Measurements from ENCODE around the gene SF3A2. TPM values are rescaled to one million over a fixed set of nuclear protein-coding genes. Genes with fewer than 3 reads are reported as not detected.

The SF3A2 gene
- total RNA-seq, 1 donor from 2014 or later: 37.6 TPM

DNA sequence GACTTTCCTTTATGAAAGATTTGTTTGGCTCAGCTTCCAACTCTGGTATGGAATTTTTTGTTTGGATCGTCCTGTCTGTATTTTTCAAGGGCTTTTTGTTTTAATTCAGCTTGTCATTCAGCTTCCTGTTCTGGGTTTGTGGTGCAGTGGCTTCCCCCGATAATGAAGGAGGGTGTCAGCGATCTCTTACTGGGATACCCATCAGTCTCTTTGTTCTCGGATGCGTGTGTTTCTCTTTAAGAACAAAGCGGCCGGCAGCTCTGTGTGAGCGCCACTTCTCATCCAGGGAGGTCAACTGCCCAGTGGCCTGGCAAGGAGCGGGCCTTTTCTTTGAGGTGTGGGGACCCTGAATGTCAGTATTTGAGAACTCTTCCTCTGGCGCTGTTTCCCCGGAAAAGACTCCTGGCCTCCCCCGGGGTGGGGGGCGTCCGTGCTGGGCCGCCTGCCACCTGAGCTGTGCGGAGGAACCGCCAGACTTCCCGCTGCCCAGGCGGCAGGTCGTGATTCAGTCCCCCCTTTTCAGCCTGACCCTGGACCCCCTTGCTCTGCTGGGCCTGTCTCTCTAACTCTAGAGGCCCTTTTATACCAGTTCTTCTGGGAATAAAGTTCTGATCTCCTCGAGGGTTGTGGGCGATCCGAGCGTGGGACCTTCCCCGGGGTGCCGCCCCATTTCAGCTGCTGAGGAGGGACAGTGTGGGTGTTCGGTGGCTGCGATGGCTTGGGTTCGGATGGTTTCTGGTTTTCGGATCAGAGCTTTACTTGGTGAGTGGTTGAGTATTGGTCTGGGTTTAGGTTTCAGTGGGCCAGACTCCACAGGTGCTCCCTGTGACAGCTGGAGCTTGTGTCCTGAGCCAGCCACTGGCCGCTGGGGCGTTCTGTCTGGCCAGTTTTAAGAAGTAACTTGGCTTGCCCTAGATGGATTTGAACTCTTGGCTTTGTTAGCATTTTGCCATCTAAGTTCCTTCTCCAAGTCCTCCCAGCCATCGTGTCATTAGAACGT is 3.4 kb downstream of the SF3A2 start:
- peak overlapping the region; percentile 81 for H3K27ac ChIP-seq (ENCODE audit: low read depth, low read length)
- peaks cover 19 to 24% (median 19%) of the 10 kb centered on the region in 3 donors for H3K36me3 ChIP-seq (ENCODE audit: control insufficient read depth in 3 of 3, insufficient read depth in 3 of 3, low read length in 3 of 3)
- H3K4me3 ChIP-seq (ENCODE audit: low read length in 3 of 3): peak overlapping the region; percentile 60 to 71 (median 68)
- H3K9me3 ChIP-seq (ENCODE audit: control insufficient read depth in 3 of 3, low read length in 3 of 3): no peaks in the 10 kb centered on the region
- peaks cover 67 to 70% (median 69%) of the 10 kb centered on the region in 3 donors for H3K4me1 ChIP-seq (ENCODE audit: control insufficient read depth in 3 of 3, insufficient read depth in 3 of 3, low read length in 3 of 3)
- H3K9ac ChIP-seq (ENCODE audit: low read depth in 1 of 3, low read length in 3 of 3): peak overlapping the region; percentile 70 to 82 (median 78)
- H3K27me3 ChIP-seq (ENCODE audit: control insufficient read depth in 3 of 3, insufficient read depth in 3 of 3, low read length in 3 of 3): no peaks in the 10 kb centered on the region

DNA sequence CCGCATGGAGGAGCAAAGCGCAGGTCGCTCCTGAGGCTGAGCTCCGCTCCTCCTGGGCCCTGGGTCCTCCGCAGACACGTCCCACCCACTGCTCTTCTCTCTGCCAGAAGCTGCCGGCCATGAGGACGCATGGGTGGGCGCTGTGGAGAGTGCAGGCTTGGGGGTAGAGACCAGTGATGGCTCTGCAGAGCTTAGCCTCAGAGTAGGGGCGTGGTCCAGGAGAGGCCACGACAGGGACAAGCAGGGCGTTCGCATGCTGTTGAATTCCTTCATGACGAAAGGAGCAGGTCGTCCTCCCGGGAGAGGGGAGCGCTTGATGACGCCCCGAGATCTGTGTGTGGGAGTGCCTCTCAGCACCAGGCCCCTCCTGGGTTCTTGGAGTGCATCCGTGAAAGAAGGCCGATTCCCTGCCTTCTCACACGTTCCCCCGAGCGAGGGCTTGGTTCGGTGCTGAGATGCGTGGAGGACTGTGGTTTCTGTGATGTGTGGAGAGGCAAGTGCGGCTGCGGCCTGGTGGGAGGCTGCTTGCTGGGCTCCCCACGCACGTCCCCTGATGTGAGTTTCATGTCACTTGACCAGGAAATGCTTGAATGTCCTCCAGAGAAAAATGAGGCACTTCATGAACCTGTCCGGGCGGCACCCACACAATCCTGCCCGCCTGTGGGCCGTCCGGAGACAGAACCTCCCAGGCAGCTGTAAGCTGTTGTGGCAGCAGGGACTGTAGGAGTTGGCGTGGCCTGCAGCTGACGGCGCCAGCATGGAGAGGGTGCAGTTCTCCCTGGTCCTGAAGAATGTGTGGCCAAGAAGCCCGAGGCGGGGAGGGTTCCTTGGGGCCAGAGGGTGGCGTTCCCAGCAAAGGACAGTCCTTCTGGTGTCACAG is 4.5 kb downstream of the SF3A2 start:
- no peaks in the 10 kb centered on the region for H3K9me3 ChIP-seq (ENCODE audit: control insufficient read depth in 3 of 3, low read length in 3 of 3)
- H3K27me3 ChIP-seq (ENCODE audit: control insufficient read depth in 3 of 3, insufficient read depth in 3 of 3, low read length in 3 of 3): no peaks in the 10 kb centered on the region
- H3K4me1 ChIP-seq (ENCODE audit: control insufficient read depth in 3 of 3, insufficient read depth in 3 of 3, low read length in 3 of 3): peaks cover 62 to 66% (median 64%) of the 10 kb centered on the region in 3 donors
- peak overlapping the region; percentile 70 to 82 (median 78) for H3K9ac ChIP-seq (ENCODE audit: low read depth in 1 of 3, low read length in 3 of 3)
- H3K36me3 ChIP-seq (ENCODE audit: control insufficient read depth in 3 of 3, insufficient read depth in 3 of 3, low read length in 3 of 3): peaks cover 29 to 35% (median 29%) of the 10 kb centered on the region in 3 donors
- peak overlapping the region; percentile 60 to 71 (median 68) for H3K4me3 ChIP-seq (ENCODE audit: low read length in 3 of 3)
- peak overlapping the region; percentile 81 for H3K27ac ChIP-seq (ENCODE audit: low read depth, low read length)

DNA sequence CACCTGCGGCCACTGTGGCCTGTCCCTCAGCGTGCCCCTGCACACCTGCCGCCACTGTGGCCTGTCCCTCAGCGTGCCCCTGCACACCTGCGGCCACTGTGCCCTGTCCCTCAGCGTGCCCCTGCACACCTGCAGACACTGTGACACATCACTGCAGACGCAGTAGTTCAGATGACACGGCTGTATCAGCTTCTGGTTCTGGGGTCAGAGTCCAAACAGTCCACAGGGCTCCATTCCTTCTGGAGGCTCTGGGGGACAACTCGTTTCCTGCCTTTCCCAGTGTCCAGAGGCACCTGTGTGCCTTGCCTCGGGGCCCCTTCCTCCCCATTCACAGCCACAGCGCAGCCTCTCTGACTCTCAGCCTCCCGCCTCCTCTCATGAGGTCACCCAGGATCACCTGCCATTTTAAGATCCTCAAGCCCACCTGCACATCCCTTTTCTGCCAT is 5.5 kb downstream of the SF3A2 start:
- Histone ChIP-seq H3K36me3 (ENCODE audit: control insufficient read depth in 3 of 3, insufficient read depth in 3 of 3, low read length in 3 of 3) (peaks cover 34 to 43% (median 37%) of the 10 kb centered on the region in 3 donors), H3K4me1 (ENCODE audit: control insufficient read depth in 3 of 3, insufficient read depth in 3 of 3, low read length in 3 of 3) (peaks cover 60 to 74% (median 71%) of the 10 kb centered on the region in 3 donors), H3K27ac (ENCODE audit: low read depth, low read length) (no peak overlapping the region), H3K9me3 (ENCODE audit: control insufficient read depth in 3 of 3, low read length in 3 of 3) (no peaks in the 10 kb centered on the region), H3K4me3 (ENCODE audit: low read length in 3 of 3) (no peak overlapping the region), H3K9ac (ENCODE audit: low read depth in 1 of 3, low read length in 3 of 3) (peak overlapping the region in 2 of 3 donors; percentile 2 to 33), H3K27me3 (ENCODE audit: control insufficient read depth in 3 of 3, insufficient read depth in 3 of 3, low read length in 3 of 3) (no peaks in the 10 kb centered on the region)

DNA sequence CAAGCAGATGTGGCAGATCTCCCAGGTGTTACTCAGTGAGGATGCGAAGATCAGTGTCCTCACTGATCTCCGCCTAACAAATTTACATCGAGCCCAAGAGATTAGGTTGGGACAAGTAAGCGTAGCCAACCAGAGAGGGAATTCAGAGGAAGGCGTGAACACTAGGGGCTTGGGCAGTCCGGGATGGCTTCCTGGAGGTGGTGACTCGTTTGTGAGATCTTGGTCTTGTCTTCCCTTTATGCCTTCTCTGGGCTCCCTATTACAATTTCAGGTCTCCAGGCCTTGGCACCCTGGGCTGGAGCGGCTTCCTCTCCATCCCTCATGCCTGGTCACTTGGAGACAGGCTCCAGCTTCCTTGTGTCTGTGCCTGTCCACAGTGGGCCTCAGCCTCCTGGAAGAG is 6.2 kb downstream of the SF3A2 start:
- no peak overlapping the region for H3K4me3 ChIP-seq (ENCODE audit: low read length in 3 of 3)
- peak overlapping the region in 1 of 3 donors; percentile 33 for H3K9ac ChIP-seq (ENCODE audit: low read depth in 1 of 3, low read length in 3 of 3)
- H3K9me3 ChIP-seq (ENCODE audit: control insufficient read depth in 3 of 3, low read length in 3 of 3): no peaks in the 10 kb centered on the region
- H3K27me3 ChIP-seq (ENCODE audit: control insufficient read depth in 3 of 3, insufficient read depth in 3 of 3, low read length in 3 of 3): no peaks in the 10 kb centered on the region
- H3K27ac ChIP-seq (ENCODE audit: low read depth, low read length): no peak overlapping the region
- peaks cover 34 to 41% (median 41%) of the 10 kb centered on the region in 3 donors for H3K36me3 ChIP-seq (ENCODE audit: control insufficient read depth in 3 of 3, insufficient read depth in 3 of 3, low read length in 3 of 3)
- peaks cover 56 to 72% (median 70%) of the 10 kb centered on the region in 3 donors for H3K4me1 ChIP-seq (ENCODE audit: control insufficient read depth in 3 of 3, insufficient read depth in 3 of 3, low read length in 3 of 3)

DNA sequence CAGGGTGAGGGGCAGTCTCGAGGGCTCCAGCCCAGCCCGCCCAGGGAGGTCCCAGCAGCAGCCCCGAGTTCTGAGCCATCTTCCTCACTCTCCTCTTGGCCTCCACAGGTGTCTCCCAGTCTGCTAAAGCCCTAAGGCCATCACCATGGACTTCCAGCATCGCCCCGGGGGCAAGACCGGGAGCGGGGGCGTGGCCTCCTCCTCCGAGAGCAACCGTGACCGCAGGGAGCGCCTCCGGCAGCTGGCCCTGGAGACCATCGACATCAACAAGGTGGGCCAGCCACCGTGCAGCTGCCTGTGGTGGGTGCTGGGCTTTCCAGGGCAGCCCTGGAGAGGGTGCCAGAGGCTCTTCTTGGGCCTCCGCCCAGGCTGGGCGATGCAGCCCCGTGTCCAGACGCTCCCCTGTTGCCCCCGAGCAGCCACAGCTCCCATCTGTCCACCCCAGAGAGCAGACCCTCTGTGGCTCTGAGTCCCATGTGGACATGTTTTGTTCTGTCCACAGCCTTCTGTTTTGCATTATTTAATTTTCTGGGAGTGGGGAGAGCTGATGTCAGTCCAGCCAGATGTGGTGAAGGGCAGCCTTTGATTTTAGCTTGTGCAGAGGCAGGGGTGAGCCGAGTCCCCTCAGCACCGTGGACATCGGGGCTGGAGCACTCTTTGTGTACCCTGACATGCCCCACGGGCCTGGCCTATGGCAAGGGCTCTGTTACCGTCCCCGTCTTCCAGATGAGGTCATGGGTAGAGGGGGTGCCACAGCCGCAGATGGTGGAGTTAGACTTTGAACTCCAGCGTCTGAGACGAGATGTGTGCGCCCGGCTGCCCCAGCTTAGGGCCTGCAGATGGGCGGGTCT is 6.9 kb downstream of the SF3A2 start:
- H3K36me3 ChIP-seq (ENCODE audit: control insufficient read depth in 3 of 3, insufficient read depth in 3 of 3, low read length in 3 of 3): peaks cover 34 to 42% (median 41%) of the 10 kb centered on the region in 3 donors
- H3K9me3 ChIP-seq (ENCODE audit: control insufficient read depth in 3 of 3, low read length in 3 of 3): no peaks in the 10 kb centered on the region
- no peaks in the 10 kb centered on the region for H3K27me3 ChIP-seq (ENCODE audit: control insufficient read depth in 3 of 3, insufficient read depth in 3 of 3, low read length in 3 of 3)
- H3K9ac ChIP-seq (ENCODE audit: low read depth in 1 of 3, low read length in 3 of 3): peak overlapping the region in 1 of 3 donors; percentile 33
- peaks cover 49 to 66% (median 63%) of the 10 kb centered on the region in 3 donors for H3K4me1 ChIP-seq (ENCODE audit: control insufficient read depth in 3 of 3, insufficient read depth in 3 of 3, low read length in 3 of 3)
- H3K27ac ChIP-seq (ENCODE audit: low read depth, low read length): no peak overlapping the region
- H3K4me3 ChIP-seq (ENCODE audit: low read length in 3 of 3): no peak overlapping the region

DNA sequence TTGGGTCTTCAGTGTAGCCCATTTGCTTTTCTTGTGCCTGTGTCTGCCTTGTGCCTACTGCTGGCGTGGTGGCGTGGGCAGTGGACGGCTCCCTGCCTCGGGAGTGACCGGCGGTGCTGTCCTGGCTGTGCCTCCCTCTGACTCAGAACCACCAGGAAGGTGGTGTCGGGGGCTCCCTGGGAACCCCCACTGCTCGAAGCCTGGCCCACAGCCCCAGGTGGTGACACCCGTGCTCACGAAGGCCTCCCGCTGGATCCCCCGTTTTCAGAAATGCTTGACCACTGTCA is 7.4 kb downstream of the SF3A2 start:
- no peak overlapping the region for H3K27ac ChIP-seq (ENCODE audit: low read depth, low read length)
- no peak overlapping the region for H3K9ac ChIP-seq (ENCODE audit: low read depth in 1 of 3, low read length in 3 of 3)
- no peaks in the 10 kb centered on the region for H3K27me3 ChIP-seq (ENCODE audit: control insufficient read depth in 3 of 3, insufficient read depth in 3 of 3, low read length in 3 of 3)
- no peak overlapping the region for H3K4me3 ChIP-seq (ENCODE audit: low read length in 3 of 3)
- H3K9me3 ChIP-seq (ENCODE audit: control insufficient read depth in 3 of 3, low read length in 3 of 3): no peaks in the 10 kb centered on the region
- H3K36me3 ChIP-seq (ENCODE audit: control insufficient read depth in 3 of 3, insufficient read depth in 3 of 3, low read length in 3 of 3): peaks cover 34 to 44% (median 41%) of the 10 kb centered on the region in 3 donors
- H3K4me1 ChIP-seq (ENCODE audit: control insufficient read depth in 3 of 3, insufficient read depth in 3 of 3, low read length in 3 of 3): peaks cover 44 to 61% (median 61%) of the 10 kb centered on the region in 3 donors

DNA sequence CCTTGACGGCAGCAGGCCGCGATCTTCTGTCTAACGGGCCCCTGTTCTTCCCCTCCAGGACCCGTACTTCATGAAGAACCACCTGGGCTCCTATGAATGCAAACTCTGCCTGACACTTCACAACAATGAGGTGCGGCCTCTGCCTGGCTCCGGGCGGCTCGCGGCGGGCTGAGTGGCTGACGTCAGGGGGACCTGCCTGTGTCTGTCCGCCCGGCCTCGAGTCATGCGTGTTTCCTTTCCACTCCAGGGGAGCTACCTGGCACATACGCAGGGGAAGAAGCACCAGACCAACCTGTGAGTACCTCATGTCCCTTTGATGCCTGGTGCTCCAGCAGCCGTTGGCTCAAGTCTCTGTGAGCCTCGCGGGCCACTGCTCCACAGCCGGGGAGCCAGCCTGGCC is 7.9 kb downstream of the SF3A2 start:
- H3K9me3 ChIP-seq (ENCODE audit: control insufficient read depth in 3 of 3, low read length in 3 of 3): no peaks in the 10 kb centered on the region
- no peak overlapping the region for H3K4me3 ChIP-seq (ENCODE audit: low read length in 3 of 3)
- peaks cover 40 to 62% (median 60%) of the 10 kb centered on the region in 3 donors for H3K4me1 ChIP-seq (ENCODE audit: control insufficient read depth in 3 of 3, insufficient read depth in 3 of 3, low read length in 3 of 3)
- peaks cover 34 to 44% (median 41%) of the 10 kb centered on the region in 3 donors for H3K36me3 ChIP-seq (ENCODE audit: control insufficient read depth in 3 of 3, insufficient read depth in 3 of 3, low read length in 3 of 3)
- H3K27me3 ChIP-seq (ENCODE audit: control insufficient read depth in 3 of 3, insufficient read depth in 3 of 3, low read length in 3 of 3): no peaks in the 10 kb centered on the region
- no peak overlapping the region for H3K9ac ChIP-seq (ENCODE audit: low read depth in 1 of 3, low read length in 3 of 3)
- H3K27ac ChIP-seq (ENCODE audit: low read depth, low read length): no peak overlapping the region

DNA sequence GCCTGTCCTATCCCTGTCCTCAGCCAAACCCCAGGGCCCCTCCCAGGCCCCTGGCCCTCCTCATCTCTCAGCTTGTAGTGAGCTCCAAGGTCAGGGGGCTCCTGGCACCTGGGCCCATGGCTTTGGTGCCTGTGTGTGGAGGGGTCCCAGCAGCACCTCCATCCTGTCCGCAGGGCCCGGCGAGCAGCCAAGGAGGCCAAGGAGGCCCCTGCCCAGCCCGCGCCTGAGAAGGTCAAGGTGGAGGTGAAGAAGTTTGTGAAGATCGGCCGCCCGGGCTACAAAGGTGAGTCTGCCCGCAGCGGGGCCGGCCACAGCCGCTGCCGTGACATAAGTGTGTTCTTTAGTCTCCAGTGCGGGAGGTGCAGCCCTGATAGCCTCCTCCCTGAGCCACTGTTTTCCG is 8.6 kb downstream of the SF3A2 start:
- H3K9ac ChIP-seq (ENCODE audit: low read depth in 1 of 3, low read length in 3 of 3): no peak overlapping the region

DNA sequence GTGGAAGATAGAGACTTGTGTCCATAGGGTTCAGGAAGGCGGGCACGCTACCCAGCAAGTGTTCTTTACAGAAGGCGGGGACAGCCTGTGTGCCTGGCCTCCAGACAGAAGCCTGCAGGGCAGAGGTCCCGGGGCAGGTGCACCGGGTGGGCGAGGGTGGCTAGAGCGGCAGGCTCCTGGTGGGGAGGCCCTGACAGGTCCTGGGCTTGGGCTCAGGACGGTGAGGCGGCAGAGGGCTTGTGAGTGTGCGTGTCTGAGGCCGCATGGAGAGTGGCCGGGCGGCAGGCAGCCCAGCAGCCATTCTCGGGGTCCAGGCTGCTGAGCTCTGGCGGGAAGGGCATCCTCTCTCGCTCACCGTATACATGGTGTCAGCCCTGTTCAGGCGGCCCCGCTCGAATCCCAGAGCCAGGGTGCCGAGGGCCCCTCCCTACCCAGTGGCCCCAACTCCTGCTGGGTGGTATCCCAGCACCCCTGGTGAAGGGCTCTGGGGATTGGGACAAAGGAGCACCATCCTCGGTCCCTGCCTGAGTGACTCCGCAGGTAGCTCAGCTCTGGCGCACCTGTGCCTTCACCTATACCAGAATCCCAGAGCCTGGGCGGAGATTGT is 9.5 kb downstream of the SF3A2 start:
- no peak overlapping the region for H3K9ac ChIP-seq (ENCODE audit: low read depth in 1 of 3, low read length in 3 of 3)
- peaks cover 34 to 44% (median 41%) of the 10 kb centered on the region in 3 donors for H3K36me3 ChIP-seq (ENCODE audit: control insufficient read depth in 3 of 3, insufficient read depth in 3 of 3, low read length in 3 of 3)
- H3K9me3 ChIP-seq (ENCODE audit: control insufficient read depth in 3 of 3, low read length in 3 of 3): no peaks in the 10 kb centered on the region
- H3K27ac ChIP-seq (ENCODE audit: low read depth, low read length): no peak overlapping the region
- peaks cover 0 to 8% (median 3%) of the 10 kb centered on the region in 3 donors for H3K27me3 ChIP-seq (ENCODE audit: control insufficient read depth in 3 of 3, insufficient read depth in 3 of 3, low read length in 3 of 3)
- H3K4me1 ChIP-seq (ENCODE audit: control insufficient read depth in 3 of 3, insufficient read depth in 3 of 3, low read length in 3 of 3): peaks cover 24 to 58% (median 53%) of the 10 kb centered on the region in 3 donors
- no peak overlapping the region for H3K4me3 ChIP-seq (ENCODE audit: low read length in 3 of 3)

More for the DNA sequence above, 8.6 kb downstream of the SF3A2 start:
- peaks cover 0 to 3% (median 3%) of the 10 kb centered on the region in 3 donors for H3K27me3 ChIP-seq (ENCODE audit: control insufficient read depth in 3 of 3, insufficient read depth in 3 of 3, low read length in 3 of 3)
- H3K4me1 ChIP-seq (ENCODE audit: control insufficient read depth in 3 of 3, insufficient read depth in 3 of 3, low read length in 3 of 3): peaks cover 32 to 63% (median 60%) of the 10 kb centered on the region in 3 donors
- no peaks in the 10 kb centered on the region for H3K9me3 ChIP-seq (ENCODE audit: control insufficient read depth in 3 of 3, low read length in 3 of 3)
- no peak overlapping the region for H3K27ac ChIP-seq (ENCODE audit: low read depth, low read length)
- H3K36me3 ChIP-seq (ENCODE audit: control insufficient read depth in 3 of 3, insufficient read depth in 3 of 3, low read length in 3 of 3): peaks cover 34 to 44% (median 41%) of the 10 kb centered on the region in 3 donors
- no peak overlapping the region for H3K4me3 ChIP-seq (ENCODE audit: low read length in 3 of 3)
